Cerebellar cortex (tissue), 1 donor: ENCODE results near the gene CAP2.
"Not testable (repeated sequence)": the region's sequence is repeated elsewhere in the genome, so short reads cannot be mapped to it uniquely, and the experiment has no call there.

Experiments
- DNase-seq: peaks from one replicate; pipeline ENCODE4 v3.0.0-alpha.2; 2015; ENCODE audit warnings: low spot score

CAP2 gene

GRCh38 chr6:17396256-17396655 lies 2.9 kb downstream of the CAP2 start:
- no peak for DNase-seq

GRCh38 chr6:17397764-17398194 lies 4.4 kb downstream of the CAP2 start:
- no peak for DNase-seq

- not testable (repeated sequence) for DNase-seq
These were observed 12.0 kb downstream of the CAP2 start for GRCh38 chr6:17405181-17405943.

- no peak for DNase-seq
These were observed 12.5 kb downstream of the CAP2 start for GRCh38 chr6:17405944-17406245.

GRCh38 chr6:17408081-17408480 lies 14.7 kb downstream of the CAP2 start:
- no peak for DNase-seq

GRCh38 chr6:17410281-17410680 lies 16.9 kb downstream of the CAP2 start:
- DNase-seq = no peak

GRCh38 chr6:17413313-17413750 lies 19.9 kb downstream of the CAP2 start:
- no peak for DNase-seq

GRCh38 chr6:17414395-17414794 lies 21.0 kb downstream of the CAP2 start:
- DNase-seq = not testable (repeated sequence)

GRCh38 chr6:17415321-17415720 lies 21.9 kb downstream of the CAP2 start:
- no peak for DNase-seq

- no peak for DNase-seq
These were observed 23.4 kb downstream of the CAP2 start for GRCh38 chr6:17416806-17417205.

GRCh38 chr6:17417817-17418216 lies 24.4 kb downstream of the CAP2 start:
- DNase-seq = peak; percentile 57

- peak; percentile 68 for DNase-seq
These were observed 25.1 kb downstream of the CAP2 start for GRCh38 chr6:17418281-17419188.

- no peak for DNase-seq
These were observed 25.8 kb downstream of the CAP2 start for GRCh38 chr6:17419189-17419575.

GRCh38 chr6:17420368-17420767 lies 27.0 kb downstream of the CAP2 start:
- no peak for DNase-seq

- no peak for DNase-seq
These were observed 28.0 kb downstream of the CAP2 start for GRCh38 chr6:17421406-17421805.

GRCh38 chr6:17423026-17423425 lies 29.6 kb downstream of the CAP2 start:
- no peak for DNase-seq

GRCh38 chr6:17427062-17427461 lies 33.7 kb downstream of the CAP2 start:
- no peak for DNase-seq

- DNase-seq = no peak
These were observed 34.2 kb downstream of the CAP2 start for GRCh38 chr6:17427617-17428016.

GRCh38 chr6:17428595-17429120 lies 35.3 kb downstream of the CAP2 start:
- not testable (repeated sequence) for DNase-seq

GRCh38 chr6:17429383-17430061 lies 36.1 kb downstream of the CAP2 start:
- no peak for DNase-seq

GRCh38 chr6:17431581-17431980 lies 38.2 kb downstream of the CAP2 start:
- no peak for DNase-seq

GRCh38 chr6:17432356-17432755 lies 39.0 kb downstream of the CAP2 start:
- no peak for DNase-seq
